H1 (cell line): ENCODE data around the gene CKS1B. TPM values are rescaled to one million over a fixed set of nuclear protein-coding genes. Genes with fewer than 3 reads are reported as not detected.
A peak's percentile ranks its signal among the peaks of the same experiment; 100 is the strongest.

Source experiments
- CTCF ChIA-PET: fragments of 300-600 bp; sonication (Branson Sonifier 250); formaldehyde crosslinking; loops from one replicate; lab custom pipeline; 2021; ENCODE audit not compliant: partially characterized antibody; lab: Charles Lee
- POLR2A ChIA-PET: fragments of 300-600 bp; sonication (Branson Sonifier 250); formaldehyde crosslinking; loops from one replicate; lab custom pipeline; 2021; ENCODE audit warnings: inconsistent platforms; ENCODE audit not compliant: partially characterized antibody; lab: Charles Lee
- DNase-seq, 2 experiments: peaks; one replicate each; pipeline versions ENCODE4 v3.0.0 to v3.0.0-alpha.2; 2010 to 2022; ENCODE audit warnings: low spot score in 2 of 2, low read depth in 1 of 2, mixed read lengths in 1 of 2
- FAIRE-seq: peaks from 2 replicates; lab custom pipeline; 2011; peaks lifted over from hg19 to GRCh38; lab: Jason Lieb, UNC
- H2AFZ ChIP-seq: 2 replicates; pipeline ENCODE4 v1.8.1; 2012; ENCODE audit warnings: low read length, inconsistent platforms
- H2AK5ac ChIP-seq: 2 replicates; pipeline ENCODE4 v1.6.1; 2013; ENCODE audit warnings: low read depth, low read length
- H2BK120ac ChIP-seq: replicated peaks from 2 replicates; pipeline ENCODE3; 2013; ENCODE audit warnings: low read depth, low read length, inconsistent platforms
- H2BK12ac ChIP-seq: 2 replicates; pipeline ENCODE4 v1.6.1; 2013; ENCODE audit warnings: low read depth, low read length
- H2BK15ac ChIP-seq: 2 replicates; pipeline ENCODE4 v1.6.1; 2013; ENCODE audit warnings: low read length
- H2BK20ac ChIP-seq: 2 replicates; pipeline ENCODE4 v1.6.1; 2013; ENCODE audit warnings: low read length
- H2BK5ac ChIP-seq: 2 replicates; pipeline ENCODE4 v1.6.1; 2013; ENCODE audit warnings: low read depth, low read length
- H3K14ac ChIP-seq: 2 replicates; pipeline ENCODE4 v1.6.1; 2013; ENCODE audit warnings: inconsistent platforms; ENCODE audit not compliant: insufficient read length
- H3K18ac ChIP-seq: 2 replicates; pipeline ENCODE4 v1.6.1; 2013; ENCODE audit warnings: low read length; ENCODE audit errors: extremely low read depth
- H3K23ac ChIP-seq: 2 replicates; pipeline ENCODE4 v1.6.1; 2013; ENCODE audit warnings: inconsistent platforms; ENCODE audit not compliant: insufficient read length
- H3K23me2 ChIP-seq: 2 replicates; pipeline ENCODE4 v1.6.1; 2013; ENCODE audit warnings: low read depth, low read length
- H3K27ac ChIP-seq: 2 replicates; pipeline ENCODE4 v1.6.1; 2011; ENCODE audit warnings: low read depth, low read length, inconsistent platforms
- H3K27me3 ChIP-seq, 4 experiments: replicated peaks in 1 of 4; 1 replicate in 1 of 4; 2 replicates in 3 of 4; pipeline versions ENCODE4 v1.6.1 to v1.8.1; 2011 to 2013; ENCODE audit warnings: low read length in 3 of 4, mild to moderate bottlenecking in 3 of 4, inconsistent platforms in 2 of 4, mixed read lengths in 2 of 4, moderate library complexity in 1 of 4; ENCODE audit not compliant: control insufficient read depth in 3 of 4, insufficient read depth in 3 of 4; ENCODE audit errors: extremely low read depth in 1 of 4
- H3K36me3 ChIP-seq, 4 experiments: 2 replicates each; pipeline versions ENCODE4 v1.6.1 to v1.8.1; 2011 to 2013; ENCODE audit warnings: mild to moderate bottlenecking in 4 of 4, low read length in 3 of 4, moderate library complexity in 2 of 4, control low read depth in 1 of 4, inconsistent platforms in 1 of 4; ENCODE audit not compliant: insufficient read depth in 4 of 4, control insufficient read depth in 2 of 4
- H3K4ac ChIP-seq: replicated peaks from 2 replicates; pipeline ENCODE3; 2013; ENCODE audit warnings: low read length, low read depth, mixed read lengths, inconsistent platforms; ENCODE audit not compliant: insufficient read length
- H3K4me1 ChIP-seq, 4 experiments: replicated peaks in 1 of 4; 1 replicate in 1 of 4; 2 replicates in 3 of 4; pipeline versions ENCODE4 v1.6.1 to v1.8.1; 2011 to 2013; ENCODE audit warnings: low read length in 3 of 4, inconsistent platforms in 2 of 4, mixed read lengths in 1 of 4; ENCODE audit not compliant: insufficient read depth in 4 of 4, control insufficient read depth in 3 of 4
- H3K4me2 ChIP-seq, 2 experiments: 2 replicates each; pipeline versions ENCODE4 v1.6.1 to v1.8.1; 2011 to 2013; ENCODE audit warnings: low read depth in 2 of 2, low read length in 2 of 2, control low read depth in 1 of 2, inconsistent platforms in 1 of 2, mild to moderate bottlenecking in 1 of 2; ENCODE audit not compliant: insufficient read depth in 1 of 2
- H3K4me3 ChIP-seq, 4 experiments: fragments of 200-600, 300-600 bp in 1 of 4; sonication (generic), shearing (Covaris generic), sonication (Bioruptor Twin) in 1 of 4; 2 replicates each; pipeline versions ENCODE4 v1.5.1 to v1.8.1; 2011 to 2016; ENCODE audit warnings: low read length in 4 of 4, low read depth in 3 of 4, control low read depth in 2 of 4, inconsistent platforms in 2 of 4, mild to moderate bottlenecking in 2 of 4, mixed read lengths in 1 of 4, moderate library complexity in 1 of 4; ENCODE audit not compliant: insufficient read depth in 2 of 4; ENCODE audit errors: extremely low read depth in 1 of 4
- H3K56ac ChIP-seq: replicated peaks from 2 replicates; pipeline ENCODE3; 2013; ENCODE audit warnings: low read depth, mild to moderate bottlenecking, mixed read lengths, low read length, inconsistent platforms; ENCODE audit not compliant: insufficient read length
- H3K79me1 ChIP-seq: 2 replicates; pipeline ENCODE4 v1.6.1; 2013; ENCODE audit warnings: low read depth, low read length, control low read depth
- H3K79me2 ChIP-seq, 2 experiments: 2 replicates each; pipeline versions ENCODE4 v1.6.1 to v1.8.1; 2012 to 2013; ENCODE audit warnings: low read length in 2 of 2, mild to moderate bottlenecking in 2 of 2, inconsistent platforms in 1 of 2; ENCODE audit not compliant: insufficient read depth in 2 of 2, control insufficient read depth in 1 of 2
- H3K9ac ChIP-seq, 4 experiments: replicated peaks in 1 of 4; 1 replicate in 1 of 4; 2 replicates in 3 of 4; pipeline versions ENCODE4 v1.6.1 to v1.8.1; 2011 to 2013; ENCODE audit warnings: low read depth in 3 of 4, low read length in 3 of 4, control low read depth in 2 of 4, mild to moderate bottlenecking in 2 of 4, moderate library complexity in 2 of 4, inconsistent platforms in 1 of 4; ENCODE audit errors: extremely low read depth in 1 of 4
- H3K9me3 ChIP-seq, 2 experiments: 2 replicates each; pipeline versions ENCODE4 v1.6.1 to v1.8.1; 2012 to 2013; ENCODE audit warnings: mild to moderate bottlenecking in 2 of 2, moderate library complexity in 2 of 2, control low read depth in 1 of 2, inconsistent platforms in 1 of 2, low read depth in 1 of 2, low read length in 1 of 2, mixed read lengths in 1 of 2; ENCODE audit not compliant: insufficient read depth in 2 of 2
- H4K20me1 ChIP-seq, 2 experiments: replicated peaks in 1 of 2; 2 replicates each; pipeline versions ENCODE3 to v1.8.1; 2011 to 2013; ENCODE audit warnings: inconsistent platforms in 2 of 2, low read length in 2 of 2, mild to moderate bottlenecking in 1 of 2; ENCODE audit not compliant: insufficient read depth in 2 of 2, control insufficient read depth in 1 of 2
- H4K5ac ChIP-seq: 2 replicates; pipeline ENCODE4 v1.6.1; 2013; ENCODE audit warnings: low read length, low read depth, mixed read lengths, inconsistent platforms; ENCODE audit not compliant: insufficient read length
- H4K8ac ChIP-seq: 2 replicates; pipeline ENCODE4 v1.8.0; 2013; ENCODE audit warnings: mild to moderate bottlenecking, moderate library complexity, low read length, inconsistent platforms; ENCODE audit not compliant: insufficient read depth; ENCODE audit errors: extremely low read depth
- H4K91ac ChIP-seq: replicated peaks from 2 replicates; pipeline ENCODE3; 2013; ENCODE audit warnings: low read length, mixed read lengths, inconsistent platforms; ENCODE audit not compliant: insufficient read length
- CBX5 ChIP-seq: fragments of 300-800, 300-1000 bp; sonication (generic); IDR thresholded peaks from 2 replicates; pipeline ENCODE4 v1.7.1; 2016; ENCODE audit warnings: antibody characterized with exemption, low read length, low read depth
- CHD2 ChIP-seq: IDR thresholded peaks from 2 replicates; pipeline ENCODE4 v1.6.1; 2012; ENCODE audit warnings: low read length, improper control_type of control experiment
- EZH2 ChIP-seq: fragments of 200-600 bp; sonication (generic); IDR thresholded peaks from 2 replicates; pipeline ENCODE4 v1.7.1; 2012; ENCODE audit warnings: low read depth, mild to moderate bottlenecking, moderate library complexity, low read length, inconsistent platforms; ENCODE audit not compliant: severe bottlenecking
- WGBS, 2 experiments: shearing (Covaris generic) in 1 of 2; methylation state at CpG; one replicate each; pipeline versions ENCODE4 v1.1.6 to v1.1.7; 2013 to 2015; ENCODE audit warnings: low lambda C conversion rate in 2 of 2, mixed read lengths in 2 of 2, inconsistent platforms in 1 of 2, low coverage in 1 of 2, missing lambda C conversion rate in 1 of 2; ENCODE audit not compliant: insufficient replicate concordance in 2 of 2, insufficient coverage in 1 of 2, insufficient read length in 1 of 2; ENCODE audit errors: extremely low coverage in 1 of 2, missing lambda C conversion rate in 1 of 2; 5-methylcytosine and 5-hydroxymethylcytosine counted together
- polyA plus RNA-seq, 7 experiments: library from polyadenylated mRNA; depleted of rRNA in 3 of 7; stranded (reverse) in 5 of 7; unstranded in 2 of 7; fragments of >200 nt in 5 of 7; fragments of 200-250 nt in 2 of 7; gene quantifications; 1 replicate in 5 of 7; 2 replicates in 1 of 7; 4 replicates in 1 of 7; pipeline versions ENCODE4 v1.2.1 to v1.2.3, GENCODE V29; 2011 to 2013; ENCODE audit warnings: missing spikeins in 2 of 7, mixed read lengths in 2 of 7
- total RNA-seq: library from RNA; stranded (reverse); fragmentation: NEBNext Ultra II Directional; extraction: Animal tissue kit (Norgen Biotek cat#: 25700); gene quantifications from 2 replicates; pipeline ENCODE4 v1.2.1, GENCODE V29; 2021
- TF ChIP-seq, protein P1 (sequence below): IDR thresholded peaks from 2 replicates; pipeline ENCODE4 v1.6.1; 2011; ENCODE audit warnings: low read depth, mild to moderate bottlenecking, low read length; ENCODE audit not compliant: insufficient read depth

The CKS1B gene
- total and polyA plus RNA-seq, 2 of the 8 experiments (the other 6 are each of a cell fraction or from before 2014, with no cell fraction given), result 294 to 1,025 TPM

DNA sequence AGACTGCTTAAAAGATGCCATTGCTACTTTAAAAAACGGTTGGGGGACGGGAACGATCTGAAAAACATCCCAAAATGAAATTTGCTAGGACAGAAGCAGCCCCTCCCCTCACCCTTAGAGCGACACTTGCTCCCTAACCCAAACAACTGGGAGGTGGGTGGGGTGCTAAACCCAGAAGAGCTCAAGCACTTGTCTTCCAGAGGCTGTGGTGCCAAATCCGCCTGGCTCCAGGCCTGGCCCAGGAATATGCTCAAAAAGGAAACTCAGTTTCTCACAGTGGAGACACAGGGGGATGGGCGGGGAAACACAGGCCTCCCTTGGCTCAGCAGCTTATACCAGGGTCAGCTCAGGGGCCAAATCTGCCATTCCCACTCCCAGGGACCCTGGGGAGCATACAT lies 17.9 kb upstream of the CKS1B start:
- Histone ChIP-seq H3K18ac (no peak overlapping the region), H3K4me1 (peaks cover 4 to 28% (median 9%) of the 10 kb centered on the region in 4 experiments), H3K4me2 (peak overlapping the region; percentile 92 to 93), H2BK5ac (no peak overlapping the region), H3K23ac (no peak overlapping the region), H3K36me3 (peaks cover 3 to 5% (median 4%) of the 10 kb centered on the region in 4 experiments; a peak in 5 of 8 replicates), H3K4me3 (peak overlapping the region; percentile 60 to 77 (median 66); a peak in 7 of 8 replicates), H2BK120ac (no peak overlapping the region), H3K56ac (peak overlapping the region; percentile 14), H3K4ac (no peak overlapping the region), H3K9ac (peak overlapping the region in 2 of 4 experiments; percentile 82 to 87; a peak in 4 of 7 replicates), H3K27me3 (no peaks in the 10 kb centered on the region; a peak in 2 of 7 replicates), H2BK20ac (no peak overlapping the region), H2BK12ac (no peak overlapping the region; the same call in 1 of the 2 replicates), H4K91ac (no peak overlapping the region), H2AK5ac (no peak overlapping the region), H4K8ac (no peak overlapping the region), H3K14ac (no peak overlapping the region), H3K9me3 (no peaks in the 10 kb centered on the region), H3K79me2 (peaks cover 0 to 17% of the 10 kb centered on the region in 2 experiments), H3K79me1 (peaks cover 10% of the 10 kb centered on the region), H3K27ac (peak overlapping the region; percentile 62; the same call in 1 of the 2 replicates), H4K5ac (no peak overlapping the region), H3K23me2 (peaks cover 5% of the 10 kb centered on the region), H4K20me1 (peaks cover 1 to 10% of the 10 kb centered on the region in 2 experiments), H2BK15ac (no peak overlapping the region), H2AFZ (no peak overlapping the region)
- TF ChIP-seq EZH2 (no peak), CBX5 (no peak), CHD2 (peak; percentile 8; the same call in 1 of the 2 replicates)
- TF ChIP-seq, protein P1, sequence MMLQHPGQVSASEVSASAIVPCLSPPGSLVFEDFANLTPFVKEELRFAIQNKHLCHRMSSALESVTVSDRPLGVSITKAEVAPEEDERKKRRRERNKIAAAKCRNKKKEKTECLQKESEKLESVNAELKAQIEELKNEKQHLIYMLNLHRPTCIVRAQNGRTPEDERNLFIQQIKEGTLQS, result no peak
- ChIA-PET CTCF (interaction anchor here (0.9 to 9.8 kb wide), 16 partner anchors 10 to 397 kb away, joined by 3 to 132 read pairs (median 6); partner anchors contain the start of genes FLAD1, LENEP, PMVK and SHC1), POLR2A (interaction anchor here (1.0 to 18.6 kb wide), 10 partner anchors 16 to 239 kb away, joined by 3 to 662 read pairs (median 6); partner anchors contain the start of genes ADAM15, CKS1B, FLAD1 and LENEP)
- FAIRE-seq (no peak), DNase-seq (no peak)
- WGBS, 2 experiments, result 10% methylated on average over 6 of the region's 6 CpGs; no CpG with 5 or more reads in 1 of the 2 experiments
